Kidney tubule cell (primary cell): ENCODE measurements around the gene TAGLN3.

Source experiments
- DNase-seq: peaks from one replicate; pipeline ENCODE4 v3.0.0-alpha.2; 2018; ENCODE audit warnings: low spot score

Gene TAGLN3

DNA sequence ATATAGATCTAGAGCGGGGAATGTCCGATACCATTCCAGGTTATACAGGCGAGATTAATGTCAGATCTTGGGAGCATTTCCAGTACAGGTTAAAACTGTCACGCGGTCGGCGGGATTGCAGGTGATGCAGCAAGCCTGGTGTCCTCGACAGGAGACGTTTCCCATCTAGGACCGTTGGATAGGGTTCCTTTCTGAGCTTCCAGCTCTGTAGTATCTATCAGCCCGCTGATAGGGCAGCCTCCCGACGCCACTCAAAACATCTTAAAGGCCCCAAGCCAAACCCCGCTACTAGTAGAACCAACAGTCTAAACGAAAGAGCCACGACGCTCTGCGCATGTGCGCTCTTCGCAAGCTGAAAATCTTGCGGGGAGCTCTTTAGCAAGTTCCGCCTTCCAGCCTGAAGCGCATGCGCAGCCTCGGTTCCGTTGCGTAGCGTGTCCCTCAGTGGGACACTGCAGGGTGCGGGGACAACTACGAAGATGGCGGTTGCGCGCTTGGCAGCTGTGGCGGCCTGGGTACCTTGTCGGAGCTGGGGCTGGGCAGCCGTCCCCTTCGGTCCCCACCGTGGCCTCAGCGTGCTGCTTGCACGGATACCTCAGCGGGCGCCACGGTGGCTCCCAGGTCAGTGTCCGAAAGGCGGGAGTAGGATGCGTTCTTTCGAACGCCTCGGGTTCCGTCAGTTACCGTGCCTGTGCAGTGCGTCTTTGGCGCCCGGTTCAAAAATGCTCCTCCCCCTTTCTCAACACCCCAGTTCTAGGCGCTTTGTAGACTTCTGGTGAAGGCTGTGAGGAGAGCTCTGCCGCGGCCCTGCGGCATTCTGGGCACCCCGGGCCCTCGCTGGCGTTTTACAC, 19.9 kb upstream of the TAGLN3 start, which contains the start of gene ABHD10:
TSS of gene ABHD10 (plus strand) at position 444 of the 851 bp plus-strand sequence. CDS start at position 480, 36 bp downstream.
- DNase-seq: peak; percentile 99

DNA sequence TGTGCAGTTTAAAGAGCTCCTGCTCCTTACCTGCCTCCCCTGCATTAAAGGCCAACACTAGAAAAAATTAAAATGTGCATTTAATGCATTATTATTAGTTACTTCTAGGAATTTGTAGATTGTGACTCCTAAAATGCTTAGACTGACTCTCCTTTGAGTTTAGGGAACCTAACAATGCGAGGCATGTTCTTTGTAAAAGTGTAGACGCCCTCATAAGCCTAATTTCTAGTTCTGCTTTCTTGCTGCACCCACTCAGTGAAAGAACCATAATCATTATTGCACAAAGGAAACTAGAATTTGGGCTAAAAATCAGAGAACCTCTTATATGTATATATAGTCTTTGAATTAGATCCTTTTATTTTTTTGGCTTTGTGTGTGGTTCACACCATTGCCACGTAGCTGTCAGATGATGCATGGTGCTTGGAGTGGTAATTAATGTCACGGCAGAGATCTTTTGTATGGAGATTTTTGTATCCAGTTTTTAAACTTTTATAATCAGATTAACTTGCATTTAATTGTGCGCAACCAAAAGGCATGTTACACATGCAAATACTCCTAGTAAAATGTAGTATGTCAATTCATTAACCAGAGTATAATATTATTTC, 19.2 kb upstream of the TAGLN3 start:
- DNase-seq: no peak

DNA sequence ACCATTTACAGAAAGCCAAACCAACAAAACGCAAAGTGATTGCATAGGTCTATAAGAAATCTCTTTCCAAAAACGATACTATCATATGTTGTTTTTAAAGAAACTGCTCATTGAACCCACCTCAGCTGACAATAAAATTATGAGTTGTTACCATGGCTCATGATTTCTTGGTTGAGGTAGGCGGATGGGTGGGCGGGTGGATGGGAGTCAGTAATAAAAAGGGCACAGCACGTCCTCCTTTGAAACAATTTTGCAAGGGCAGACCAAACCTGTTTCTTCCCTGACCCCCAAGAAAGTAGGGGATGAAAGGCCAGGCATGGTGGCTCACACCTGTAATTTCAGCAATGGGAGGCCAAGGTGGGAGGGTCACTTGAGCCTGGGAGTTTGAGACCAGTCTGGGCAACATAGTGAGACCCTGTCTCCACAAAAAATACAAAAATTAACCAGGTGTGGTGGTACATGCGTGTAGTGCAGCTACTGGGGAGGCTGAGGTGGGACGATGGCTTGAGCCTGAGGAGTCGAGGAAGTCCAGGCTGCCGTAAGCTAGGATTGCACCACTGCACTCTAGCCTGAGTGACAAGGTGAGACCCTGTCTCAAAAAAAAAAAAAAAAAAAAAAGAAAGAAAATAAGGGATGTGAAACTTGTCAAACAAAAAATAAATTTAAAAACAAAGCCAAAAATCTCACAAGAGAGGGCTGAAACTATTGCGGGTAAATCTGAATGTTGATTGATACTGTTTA, 17.8 kb upstream of the TAGLN3 start:
- no peak for DNase-seq

DNA sequence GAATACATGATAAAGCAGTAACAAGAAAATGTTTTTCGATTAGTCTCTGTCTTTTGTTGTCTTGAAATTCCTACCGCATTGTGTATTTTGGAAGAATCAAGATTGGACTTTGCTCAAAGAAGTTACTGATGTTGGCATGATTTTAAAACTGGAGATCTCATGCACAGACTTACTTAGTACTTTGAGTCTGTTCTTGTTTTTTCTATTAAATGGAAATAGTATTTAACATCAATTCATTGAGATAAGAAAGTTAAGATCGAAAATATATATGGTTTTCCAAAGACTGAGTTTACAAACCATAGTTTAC, 17.3 kb upstream of the TAGLN3 start:
- DNase-seq: no peak

DNA sequence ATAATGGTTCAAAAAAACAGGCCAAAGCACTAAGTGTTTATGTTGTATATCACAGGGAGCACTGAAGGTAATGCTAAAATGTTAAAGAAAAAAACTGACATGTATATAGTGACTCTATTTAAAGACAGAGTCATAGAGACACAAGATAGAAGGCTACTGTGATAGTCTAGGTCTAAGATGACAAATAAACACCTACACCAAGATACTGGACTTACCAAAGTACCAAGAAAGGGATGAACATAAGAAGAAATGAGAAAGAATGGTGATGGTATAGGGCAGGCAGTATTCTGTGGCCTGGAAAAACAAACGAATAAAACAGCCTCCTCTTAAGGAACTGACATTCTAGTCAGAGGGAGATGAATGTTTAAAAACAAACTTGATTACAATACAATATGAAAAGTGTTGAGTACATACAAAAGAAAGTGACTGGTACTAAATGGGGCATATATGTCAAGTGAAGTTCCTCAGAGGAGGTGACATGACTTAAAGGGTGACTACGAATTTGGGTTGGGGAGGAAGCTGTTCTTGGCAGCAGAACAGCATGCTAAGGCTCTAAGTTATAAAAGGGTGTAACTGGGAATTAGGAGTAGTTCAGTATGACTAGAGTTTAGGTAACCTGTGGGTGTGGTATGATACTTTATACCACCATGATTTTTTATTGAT, 14.0 kb upstream of the TAGLN3 start:
- no peak for DNase-seq

DNA sequence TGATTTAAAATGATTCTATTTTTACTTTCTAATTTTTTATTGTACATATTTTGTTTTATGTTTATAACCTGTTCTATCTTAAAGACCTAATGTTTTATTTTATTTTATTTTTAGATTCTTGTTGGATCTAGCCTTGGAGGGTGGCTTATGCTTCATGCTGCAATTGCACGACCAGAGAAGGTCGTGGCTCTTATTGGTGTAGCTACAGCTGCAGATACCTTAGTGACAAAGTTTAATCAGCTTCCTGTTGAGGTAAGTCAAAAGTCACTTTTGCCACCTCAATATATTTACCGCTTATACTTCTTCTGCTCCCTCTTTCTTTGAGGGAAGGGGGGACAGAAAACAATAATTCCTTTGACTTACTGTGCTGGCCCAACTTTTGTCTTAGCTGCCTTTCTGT, 11.9 kb upstream of the TAGLN3 start:
- no peak for DNase-seq

DNA sequence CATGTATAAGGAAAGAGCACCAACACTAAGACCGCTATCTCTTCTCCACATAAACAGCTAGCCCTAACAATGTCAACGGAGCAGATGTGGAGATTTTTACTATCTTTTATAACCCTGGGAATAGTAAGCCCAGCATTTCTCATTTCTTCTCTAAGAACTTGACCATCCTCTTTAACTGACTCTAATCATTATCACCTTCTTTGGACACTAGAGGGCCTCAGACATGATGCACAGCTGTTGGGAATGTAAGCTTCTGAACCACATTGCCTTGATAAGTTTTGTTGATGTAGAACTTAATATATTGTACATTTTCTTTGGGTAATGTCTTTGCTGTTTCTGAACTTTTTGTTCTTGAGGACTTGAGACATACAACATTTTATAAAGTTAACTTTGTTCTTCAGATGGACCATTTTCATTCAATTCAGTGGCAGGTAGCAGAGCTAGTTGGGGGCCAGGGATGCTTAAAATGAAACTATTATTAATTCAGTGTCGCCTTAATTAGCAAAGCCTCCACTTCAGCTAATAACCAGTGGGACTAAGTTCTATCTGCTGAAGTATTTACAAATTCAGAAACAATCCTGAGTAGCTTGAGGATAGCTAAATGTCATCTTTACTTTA, 9.6 kb upstream of the TAGLN3 start:
- peak; percentile 72 for DNase-seq

DNA sequence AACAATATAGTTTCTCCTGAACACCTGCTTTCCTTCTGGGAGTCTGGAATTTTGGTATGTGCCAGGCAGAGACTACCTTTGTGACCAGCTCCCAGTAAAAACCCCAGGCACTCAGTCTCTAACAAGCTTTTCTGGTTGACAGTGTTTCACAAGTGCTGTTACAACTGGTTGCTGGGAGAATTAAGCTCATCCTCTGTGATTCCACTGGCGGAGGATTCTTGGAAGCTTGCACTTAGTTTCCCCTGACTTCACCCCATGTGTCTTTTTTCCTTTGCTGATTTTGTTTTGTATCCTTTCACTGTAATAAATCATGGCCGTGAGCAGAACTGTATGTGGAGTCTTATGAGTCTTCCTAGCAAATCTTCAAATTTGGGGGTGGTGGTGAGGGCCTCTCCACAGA, 5.7 kb upstream of the TAGLN3 start:
- no peak for DNase-seq

DNA sequence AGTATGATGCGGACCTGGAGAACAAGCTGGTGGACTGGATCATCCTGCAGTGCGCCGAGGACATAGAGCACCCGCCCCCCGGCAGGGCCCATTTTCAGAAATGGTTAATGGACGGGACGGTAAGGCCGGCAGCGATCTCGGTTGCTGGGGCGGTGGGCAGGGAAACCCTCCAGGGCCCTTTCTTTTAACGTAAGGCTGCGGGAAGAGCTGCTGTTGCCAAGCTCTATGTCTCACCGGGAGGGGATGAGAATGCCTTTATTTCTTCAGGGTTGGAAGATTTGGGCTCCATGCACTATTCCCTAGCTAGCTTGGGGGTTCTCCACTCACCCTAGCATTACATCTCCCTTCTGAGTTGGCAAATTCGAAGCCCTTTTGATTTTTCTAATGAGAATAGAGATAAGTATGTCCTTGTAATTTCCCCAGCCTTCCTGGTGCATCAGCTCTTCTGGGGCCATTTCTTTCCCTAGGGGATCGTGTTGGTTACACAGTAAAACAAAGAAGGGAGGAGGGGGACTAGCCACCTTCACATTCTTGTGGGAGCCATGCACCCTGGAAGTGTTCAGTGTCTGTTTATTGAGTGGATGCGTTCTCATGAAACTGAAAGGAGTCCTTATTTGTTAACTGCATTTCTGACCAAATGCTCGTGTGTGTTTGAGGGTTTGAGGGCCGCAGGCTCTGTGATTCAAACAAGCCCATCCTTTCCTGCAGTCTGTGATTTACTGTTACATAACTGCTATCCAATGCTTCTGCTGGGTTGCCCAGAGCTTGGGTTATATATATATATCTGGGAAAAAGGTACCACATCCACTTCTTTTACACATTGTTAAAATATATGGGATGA, 982 bp downstream of the TAGLN3 start:
- no peak for DNase-seq

DNA sequence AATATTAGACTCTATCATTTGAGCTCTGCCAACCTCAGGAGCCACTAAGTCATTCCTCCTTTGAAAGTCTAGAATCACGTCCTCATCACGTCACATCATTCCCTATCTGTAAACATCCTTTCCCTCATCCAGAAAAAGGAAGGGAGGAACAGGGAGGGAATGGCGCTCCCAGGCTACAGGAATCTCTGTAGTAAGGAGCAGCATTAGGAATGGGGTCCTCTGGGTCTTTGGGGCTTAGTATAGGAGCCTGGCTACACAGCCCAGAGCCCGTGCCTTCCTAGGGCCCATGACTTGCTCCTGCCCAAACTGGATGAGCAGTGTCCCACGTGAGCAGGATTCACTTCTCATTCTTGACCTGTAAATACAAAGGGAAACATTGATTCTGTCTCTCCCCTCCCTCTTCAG, 1.6 kb downstream of the TAGLN3 start:
- DNase-seq: no peak

DNA sequence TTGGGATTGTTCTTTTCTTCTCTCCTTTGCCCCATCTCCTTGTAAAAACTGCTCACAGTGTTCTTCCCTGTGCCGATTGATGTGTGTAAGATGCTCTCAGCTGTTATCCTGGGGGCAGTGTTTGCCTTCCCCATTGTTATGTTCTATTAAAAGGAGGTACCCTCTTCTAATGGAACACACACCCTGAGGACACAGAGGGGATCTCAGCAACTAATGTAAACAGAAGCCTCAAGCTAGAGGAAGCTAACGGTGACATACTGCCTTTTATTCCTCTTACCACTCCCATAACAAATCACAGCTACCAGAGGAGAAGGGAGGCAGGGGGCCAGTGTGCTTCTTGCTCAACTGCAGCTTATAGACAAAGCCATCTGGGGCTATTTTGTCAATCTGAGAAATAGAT, 2.2 kb downstream of the TAGLN3 start:
- DNase-seq: no peak

DNA sequence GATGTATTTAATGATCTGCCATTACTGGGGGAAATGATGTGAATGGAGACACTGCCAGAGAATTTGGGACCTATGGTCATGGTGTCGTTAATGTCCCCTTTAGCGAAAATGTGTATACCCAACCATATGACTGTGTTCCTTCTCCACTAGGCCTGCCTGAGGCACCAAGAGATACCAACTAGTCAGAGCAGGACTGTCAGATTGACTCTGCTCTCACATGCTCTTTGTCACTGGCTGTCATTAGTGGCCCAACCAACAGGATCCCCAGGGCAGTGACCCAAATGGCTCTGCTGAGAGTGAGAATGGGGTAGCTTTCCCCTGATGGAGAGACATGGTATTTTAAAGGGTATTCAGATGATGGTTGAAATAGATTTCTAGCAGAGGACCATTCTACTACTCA, 2.8 kb downstream of the TAGLN3 start:
- no peak for DNase-seq

DNA sequence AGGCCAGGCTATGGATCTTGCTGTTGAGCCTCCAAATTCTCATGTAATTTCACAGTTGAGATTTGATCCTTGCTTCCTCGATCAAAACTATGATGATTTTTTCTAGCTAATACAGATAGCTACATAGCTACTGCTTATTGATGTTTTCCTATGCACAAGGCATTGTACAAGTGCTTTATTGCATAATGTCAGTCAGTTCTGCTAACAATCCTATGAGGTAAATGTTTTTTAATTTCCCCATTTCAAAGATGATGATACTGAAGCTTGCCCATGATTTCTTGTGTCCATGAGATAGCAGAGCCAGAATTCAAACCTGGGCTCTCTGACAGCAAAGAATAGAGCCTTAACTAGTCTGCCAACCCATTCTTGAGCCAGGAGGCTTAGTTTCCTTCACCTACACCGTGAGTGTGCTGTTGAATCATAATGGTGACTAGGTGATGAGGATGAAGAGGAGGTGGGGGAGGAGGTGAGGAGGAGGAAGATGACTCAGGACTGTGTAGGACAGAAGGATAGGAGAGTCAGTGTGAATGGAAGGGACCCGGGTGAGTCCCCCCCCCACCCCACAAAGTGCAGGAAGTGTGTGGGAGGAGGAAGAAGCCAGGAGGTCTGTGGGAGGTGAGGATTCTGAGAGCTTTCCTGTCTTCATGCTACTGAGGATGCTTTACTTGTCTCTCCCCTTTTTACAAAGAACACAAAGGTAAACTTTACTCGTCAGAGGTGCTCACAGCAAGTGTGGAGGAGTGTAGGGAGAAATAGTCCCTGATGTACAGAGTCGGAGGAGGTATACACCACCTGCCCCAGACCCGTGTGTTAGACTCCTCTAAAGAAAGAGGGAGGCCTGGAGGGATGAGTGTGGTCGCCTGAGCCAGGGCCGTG, 3.6 kb downstream of the TAGLN3 start:
- DNase-seq: peak; percentile 95

DNA sequence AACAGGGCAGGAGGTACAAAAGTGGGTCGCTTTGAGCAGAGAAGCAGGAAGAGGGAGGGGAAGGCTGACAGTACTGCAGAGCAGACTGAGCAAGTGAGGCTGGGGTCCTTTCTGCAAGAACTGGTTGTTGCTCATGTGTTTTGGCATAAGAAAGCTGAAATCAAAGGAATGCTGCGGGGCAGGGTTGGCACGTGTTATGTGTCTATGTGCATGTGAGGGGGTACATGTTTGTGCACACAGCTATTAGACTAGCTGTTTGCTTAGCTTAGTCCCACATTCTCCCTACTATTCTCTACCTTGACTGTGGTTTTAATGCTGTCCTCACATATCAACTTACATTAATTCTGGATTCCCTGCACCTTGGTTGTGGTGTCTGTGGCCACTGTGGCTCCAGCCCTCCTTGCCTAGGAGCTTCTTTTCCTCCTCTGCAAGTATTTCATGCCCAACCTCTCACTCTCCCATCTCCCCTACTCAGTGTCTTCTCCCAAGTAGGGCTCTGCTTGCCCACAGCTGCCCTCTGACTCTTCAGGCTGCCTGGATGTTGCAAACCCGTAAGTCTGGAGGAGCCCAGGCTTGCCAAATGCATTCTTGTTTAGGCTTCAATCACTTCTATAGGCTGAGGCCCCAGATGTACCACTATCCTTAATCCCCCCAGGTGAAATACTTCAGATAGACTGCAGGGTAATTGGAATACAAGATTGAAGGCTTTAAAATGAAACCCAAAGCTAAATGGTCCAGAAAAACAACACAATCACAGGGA, 4.8 kb downstream of the TAGLN3 start:
- no peak for DNase-seq

DNA sequence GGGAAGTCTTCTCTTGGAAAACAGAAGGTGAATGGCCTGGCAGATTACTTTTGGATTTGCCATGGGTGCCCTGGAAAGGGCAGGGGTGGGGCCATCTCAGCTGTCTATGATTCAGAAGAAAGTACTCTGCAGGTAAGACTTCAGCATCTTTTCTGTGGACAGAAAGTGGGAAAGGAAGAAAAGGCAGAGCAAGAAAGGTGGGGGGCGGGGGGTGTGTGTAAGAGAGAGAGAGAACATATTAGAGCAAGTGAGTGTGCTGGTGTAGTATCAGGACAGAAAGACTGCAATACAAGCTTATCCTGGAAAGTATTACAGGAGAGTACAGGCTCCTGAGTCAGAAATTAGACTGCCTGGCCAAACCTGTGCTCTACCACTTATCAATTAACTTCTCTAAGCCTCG, 5.5 kb downstream of the TAGLN3 start:
- DNase-seq: peak; percentile 27

DNA sequence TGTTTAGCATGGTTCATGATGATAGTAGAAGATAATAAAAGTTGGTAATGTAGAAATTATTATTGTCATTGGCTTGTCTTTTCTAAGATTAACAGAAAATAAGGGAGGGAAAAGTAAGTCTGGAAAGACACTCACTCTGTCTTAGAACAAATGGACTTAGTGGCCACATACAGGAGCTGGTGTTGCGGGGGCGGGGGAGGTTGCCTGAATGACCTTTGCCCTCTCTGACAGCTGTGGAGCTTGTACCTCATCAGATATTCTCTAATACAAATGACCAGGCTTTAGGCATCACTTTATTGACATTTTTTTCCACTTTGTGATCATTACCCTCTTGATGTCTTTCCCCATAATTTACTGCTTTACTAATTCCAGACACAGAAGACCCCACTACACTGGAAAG, 5.9 kb downstream of the TAGLN3 start:
- DNase-seq: no peak

DNA sequence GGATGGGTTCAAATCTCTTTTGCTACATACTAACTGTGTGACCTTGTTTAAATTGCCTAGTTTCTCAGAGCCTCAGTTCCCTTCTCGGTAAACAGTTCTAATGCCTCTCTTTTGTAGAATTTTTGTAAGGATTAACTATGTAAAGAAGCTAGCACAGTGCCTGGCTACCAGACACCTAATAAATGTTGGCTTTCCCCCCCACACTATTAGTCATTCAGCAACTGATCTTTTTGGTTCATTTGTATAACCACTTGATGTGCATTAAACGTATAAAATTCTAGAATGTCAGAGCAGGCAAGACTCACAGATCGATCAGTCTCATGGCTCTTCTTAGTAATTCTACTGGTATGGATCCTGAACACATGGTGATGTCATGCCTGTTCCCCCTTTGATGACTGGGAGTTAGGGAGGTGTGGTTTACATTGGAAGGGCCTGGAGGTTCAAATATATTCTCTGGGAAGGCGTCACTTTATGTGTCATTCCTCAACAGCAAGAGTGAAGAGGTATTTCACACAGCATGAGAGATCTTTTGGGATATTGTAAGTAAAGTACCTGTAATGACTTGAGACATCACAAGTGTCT, 6.5 kb downstream of the TAGLN3 start:
- peak; percentile 54 for DNase-seq

DNA sequence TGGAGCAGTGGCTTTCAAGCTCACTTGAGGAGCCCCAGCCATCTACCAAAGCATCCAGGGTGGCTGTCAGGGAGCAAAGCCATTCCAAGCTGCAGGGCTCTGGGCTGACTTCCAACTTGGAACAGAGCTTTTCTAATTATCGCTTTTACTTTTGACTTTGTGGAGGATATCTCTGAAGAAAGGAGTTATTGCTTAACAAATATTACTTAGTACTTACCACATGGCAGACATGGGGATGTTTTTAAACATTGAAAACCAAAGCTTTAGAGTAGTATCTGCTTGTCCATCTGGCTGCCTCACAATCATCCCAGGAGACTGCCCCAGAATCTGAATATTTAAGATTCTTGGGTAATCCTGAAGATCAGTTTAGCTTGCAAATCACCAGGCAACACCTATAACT, 8.9 kb downstream of the TAGLN3 start:
- DNase-seq: peak; percentile 27

DNA sequence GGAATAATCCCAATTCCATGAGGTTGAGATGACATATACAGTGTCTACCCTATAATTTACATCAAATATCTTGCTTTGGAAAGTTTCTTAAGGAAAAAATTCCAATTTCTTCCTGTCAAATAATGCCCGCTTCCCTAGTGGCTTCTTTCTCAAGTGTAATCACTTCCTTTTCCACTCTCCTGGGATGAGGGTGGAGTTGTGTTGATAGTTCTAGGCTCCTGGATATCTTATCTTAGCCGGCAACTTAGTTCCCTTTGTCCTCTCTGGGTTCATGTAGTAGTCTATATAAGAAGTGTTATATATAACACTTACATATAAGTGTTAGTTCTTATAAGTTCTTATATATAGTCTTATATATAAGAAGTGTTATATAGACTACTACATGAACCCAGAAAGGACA, 10.9 kb downstream of the TAGLN3 start:
- DNase-seq: no peak
